ENCODE results near the gene EEFSEC.

EEFSEC gene

GRCh38 chr3:128349963-128350599 is 196.8 kb downstream of the EEFSEC start:
- no peak for DNase-seq (ENCODE audit: low read depth in 2 of 2)

GRCh38 chr3:128351546-128351945 is 198.3 kb downstream of the EEFSEC start:
- no peak for DNase-seq (ENCODE audit: low read depth in 2 of 2)

GRCh38 chr3:128352326-128352725 is 199.0 kb downstream of the EEFSEC start:
- no peak for DNase-seq (ENCODE audit: low read depth in 2 of 2)

- no peak for DNase-seq (ENCODE audit: low read depth in 2 of 2)
Observed at GRCh38 chr3:128353361-128353965, 200.2 kb downstream of the EEFSEC start.

GRCh38 chr3:128353991-128354687 is 200.9 kb downstream of the EEFSEC start:
- DNase-seq (ENCODE audit: low read depth in 2 of 2) = no peak

- DNase-seq (ENCODE audit: low read depth in 2 of 2) = no peak
Observed at GRCh38 chr3:128354788-128355542, 201.7 kb downstream of the EEFSEC start.

- no peak for DNase-seq (ENCODE audit: low read depth in 2 of 2)
Observed at GRCh38 chr3:128355543-128355919, 202.2 kb downstream of the EEFSEC start.

GRCh38 chr3:128356822-128357221 is 203.5 kb downstream of the EEFSEC start:
- DNase-seq (ENCODE audit: low read depth in 2 of 2) = no peak

GRCh38 chr3:128357538-128357937 is 204.3 kb downstream of the EEFSEC start:
- DNase-seq (ENCODE audit: low read depth in 2 of 2) = no peak

GRCh38 chr3:128358156-128358895 is 205.0 kb downstream of the EEFSEC start:
- DNase-seq (ENCODE audit: low read depth in 2 of 2) = no peak

- no peak for DNase-seq (ENCODE audit: low read depth in 2 of 2)
Observed at GRCh38 chr3:128359060-128359664, 205.9 kb downstream of the EEFSEC start.

- no peak for DNase-seq (ENCODE audit: low read depth in 2 of 2)
Observed at GRCh38 chr3:128359846-128360642, 206.8 kb downstream of the EEFSEC start.

- no peak for DNase-seq (ENCODE audit: low read depth in 2 of 2)
Observed at GRCh38 chr3:128360705-128361271, 207.5 kb downstream of the EEFSEC start.

- no peak for DNase-seq (ENCODE audit: low read depth in 2 of 2)
Observed at GRCh38 chr3:128362026-128362965, 209.0 kb downstream of the EEFSEC start.

- DNase-seq (ENCODE audit: low read depth in 2 of 2) = no peak
Observed at GRCh38 chr3:128364291-128364690, 211.0 kb downstream of the EEFSEC start.

GRCh38 chr3:128364808-128365360 is 211.6 kb downstream of the EEFSEC start:
- no peak for DNase-seq (ENCODE audit: low read depth in 2 of 2)

GRCh38 chr3:128366136-128366535 is 212.9 kb downstream of the EEFSEC start:
- no peak for DNase-seq (ENCODE audit: low read depth in 2 of 2)

- no peak for DNase-seq (ENCODE audit: low read depth in 2 of 2)
Observed at GRCh38 chr3:128366652-128367051, 213.4 kb downstream of the EEFSEC start.

GRCh38 chr3:128367221-128367620 is 213.9 kb downstream of the EEFSEC start:
- DNase-seq (ENCODE audit: low read depth in 2 of 2) = no peak
